Right lobe of liver (tissue), 4 donors: Measurements from ENCODE around the gene ARHGEF2.

Source experiments
- CTCF ChIP-seq, 4 donors: fragments of 200-600 bp in 3 of 4; fragments of 450-650 bp in 1 of 4; IDR thresholded peaks; one replicate each; pipeline versions ENCODE4 v1.5.1 to v1.8.0; 2016 to 2022; ENCODE audit warnings: antibody characterized with exemption in 4 of 4, mild to moderate bottlenecking in 2 of 4
- POLR2A ChIP-seq: fragments of 450-650 bp; IDR thresholded peaks from one replicate; pipeline ENCODE4 v1.6.1; 2017; ENCODE audit warnings: antibody characterized with exemption, mild to moderate bottlenecking
- donor health status: DM: no; HTN: no; CAD: no.
- donor health status: DM: no; HTN: no; CAD: no.
- donor health status: DM: no; HTN: yes; CAD: no.

GRCh38 chr1:155973723-155974122 is 4.6 kb downstream of the ARHGEF2 start:
- TF ChIP-seq CTCF (IDR thresholded peaks at IDR 0.05) (no peak), POLR2A (no peak)
